NCI-H1694 (cell line): ENCODE data around the gene ARAF.
"Not testable (repeated sequence)": the region's sequence is repeated elsewhere in the genome, so short reads cannot be mapped to it uniquely, and the experiment has no call there.

ENCODE experiments used
- DNase-seq: peaks from one replicate; lab custom pipeline; 2025; lab: John Stamatoyannopoulos, UW

Gene ARAF

GRCh38 chrX:47586043-47586787, 25.2 kb downstream of the ARAF start:
- no peak for DNase-seq

GRCh38 chrX:47587091-47587891, 26.3 kb downstream of the ARAF start:
- DNase-seq = no peak

- DNase-seq = no peak
Measured at GRCh38 chrX:47587906-47588735, 27.1 kb downstream of the ARAF start.

- no peak for DNase-seq
Measured at GRCh38 chrX:47590984-47591383, 30.0 kb downstream of the ARAF start.

- DNase-seq = no peak
Measured at GRCh38 chrX:47593522-47593921, 32.5 kb downstream of the ARAF start.

- no peak for DNase-seq
Measured at GRCh38 chrX:47595716-47596251, 34.8 kb downstream of the ARAF start.

- no peak for DNase-seq
Measured at GRCh38 chrX:47596256-47596655, 35.3 kb downstream of the ARAF start.

GRCh38 chrX:47597222-47597621, 36.2 kb downstream of the ARAF start:
- DNase-seq = no peak

- not testable (repeated sequence) for DNase-seq
Measured at GRCh38 chrX:47603125-47603524, 42.1 kb downstream of the ARAF start.

- no peak for DNase-seq
Measured at GRCh38 chrX:47605024-47605423, 44.0 kb downstream of the ARAF start.

GRCh38 chrX:47607091-47607490, 46.1 kb downstream of the ARAF start:
- no peak for DNase-seq

- DNase-seq = no peak
Measured at GRCh38 chrX:47608130-47608810, 47.3 kb downstream of the ARAF start.

GRCh38 chrX:47610511-47610910, 49.5 kb downstream of the ARAF start:
- no peak for DNase-seq

- no peak for DNase-seq
Measured at GRCh38 chrX:47611489-47611888, 50.5 kb downstream of the ARAF start.

GRCh38 chrX:47611926-47612325, 50.9 kb downstream of the ARAF start:
- DNase-seq = no peak

GRCh38 chrX:47612418-47612817, 51.4 kb downstream of the ARAF start:
- no peak for DNase-seq

- DNase-seq = no peak
Measured at GRCh38 chrX:47613082-47613481, 52.1 kb downstream of the ARAF start.

- no peak for DNase-seq
Measured at GRCh38 chrX:47614618-47615017, 53.6 kb downstream of the ARAF start.

- no peak for DNase-seq
Measured at GRCh38 chrX:47618923-47619485, 58.0 kb downstream of the ARAF start.

GRCh38 chrX:47619486-47620302, 58.7 kb downstream of the ARAF start, which contains the start of gene SYN1:
TSS of gene SYN1 (minus strand) at chrX:47619857. CDS start at chrX:47619728, 129 bp downstream.
- DNase-seq = peak; percentile 42
